NCI-H128 (cell line): ENCODE measurements around the gene C5orf47.
A peak's percentile ranks its signal among the peaks of the same experiment; 100 is the strongest.
"Not testable (repeated sequence)": the region's sequence is repeated elsewhere in the genome, so short reads cannot be mapped to it uniquely, and the experiment has no call there.

ENCODE experiments used
- DNase-seq: peaks from one replicate; lab custom pipeline; 2025; ENCODE audit not compliant: unreplicated experiment; lab: John Stamatoyannopoulos, UW

The C5orf47 gene

GRCh38 chr5:173969167-173970049 lies 19.6 kb upstream of the C5orf47 start:
- no peak for DNase-seq

GRCh38 chr5:173970878-173971650 lies 17.9 kb upstream of the C5orf47 start:
- DNase-seq: no peak

GRCh38 chr5:173971681-173972345 lies 17.2 kb upstream of the C5orf47 start:
- no peak for DNase-seq

GRCh38 chr5:173972607-173972924 lies 16.4 kb upstream of the C5orf47 start:
- DNase-seq: no peak

GRCh38 chr5:173972925-173973615 lies 15.9 kb upstream of the C5orf47 start:
- peak; percentile 70 for DNase-seq

GRCh38 chr5:173973616-173973969 lies 15.4 kb upstream of the C5orf47 start:
- DNase-seq: no peak

- DNase-seq: no peak
Observed at GRCh38 chr5:173974688-173975239, 14.2 kb upstream of the C5orf47 start.

- DNase-seq: no peak
Observed at GRCh38 chr5:173981185-173981761, 7.7 kb upstream of the C5orf47 start.

- DNase-seq: no peak
Observed at GRCh38 chr5:173984218-173984617, 4.8 kb upstream of the C5orf47 start.

- no peak for DNase-seq
Observed at GRCh38 chr5:173989432-173990082, 587 bp downstream of the C5orf47 start.

- DNase-seq: no peak
Observed at GRCh38 chr5:173997331-173997730, 8.4 kb downstream of the C5orf47 start.

GRCh38 chr5:173998531-173998930 lies 9.6 kb downstream of the C5orf47 start:
- no peak for DNase-seq

GRCh38 chr5:174000076-174000475 lies 11.1 kb downstream of the C5orf47 start:
- DNase-seq: no peak

- DNase-seq: no peak
Observed at GRCh38 chr5:174003795-174004194, 14.8 kb downstream of the C5orf47 start.

- no peak for DNase-seq
Observed at GRCh38 chr5:174008922-174009321, 20.0 kb downstream of the C5orf47 start.

GRCh38 chr5:174010365-174010764 lies 21.4 kb downstream of the C5orf47 start:
- DNase-seq: no peak

- no peak for DNase-seq
Observed at GRCh38 chr5:174011441-174011840, 22.5 kb downstream of the C5orf47 start.

- not testable (repeated sequence) for DNase-seq
Observed at GRCh38 chr5:174020069-174020927, 31.3 kb downstream of the C5orf47 start.

GRCh38 chr5:174020928-174021304 lies 31.9 kb downstream of the C5orf47 start:
- DNase-seq: no peak
